Kasumi-1 (cell line): ENCODE measurements around the gene GMPR2.

Source experiments
- DNase-seq, 2 experiments: peaks; one replicate each; lab custom pipeline; 2025; lab: John Stamatoyannopoulos, UW

GMPR2 gene

GRCh38 chr14:24268225-24268624 is 35.5 kb downstream of the GMPR2 start:
- no peak for DNase-seq

- no peak for DNase-seq
These were observed 36.6 kb downstream of the GMPR2 start for GRCh38 chr14:24269368-24269767.

- DNase-seq: no peak
These were observed 37.3 kb downstream of the GMPR2 start for GRCh38 chr14:24269910-24270536.

- DNase-seq: peak in 1 of 2 experiments; percentile 41
These were observed 37.9 kb downstream of the GMPR2 start for GRCh38 chr14:24270537-24271133.

GRCh38 chr14:24271134-24271833 is 38.6 kb downstream of the GMPR2 start, which contains the start of gene RABGGTA:
RABGGTA (minus strand) TSS chr14:24271597; CDS start chr14:24271115, 482 bp downstream.
- DNase-seq: peak; percentile 82 to 86

- no peak for DNase-seq
These were observed 39.1 kb downstream of the GMPR2 start for GRCh38 chr14:24271834-24272263.

GRCh38 chr14:24272467-24272866 is 39.7 kb downstream of the GMPR2 start:
- DNase-seq: no peak

- DNase-seq: peak in 1 of 2 experiments; percentile 7
These were observed 40.8 kb downstream of the GMPR2 start for GRCh38 chr14:24273422-24273998.

GRCh38 chr14:24274101-24274543 is 41.4 kb downstream of the GMPR2 start:
- peak in 1 of 2 experiments; percentile 9 for DNase-seq

GRCh38 chr14:24277071-24277470 is 44.3 kb downstream of the GMPR2 start:
- DNase-seq: no peak

GRCh38 chr14:24277606-24278321 is 45.0 kb downstream of the GMPR2 start:
- DNase-seq: peak; percentile 75 to 77

- no peak for DNase-seq
These were observed 45.7 kb downstream of the GMPR2 start for GRCh38 chr14:24278424-24278823.

- no peak for DNase-seq
These were observed 46.8 kb downstream of the GMPR2 start for GRCh38 chr14:24279301-24280186.

- no peak for DNase-seq
These were observed 48.2 kb downstream of the GMPR2 start for GRCh38 chr14:24280797-24281460.

- DNase-seq: peak in 1 of 2 experiments; percentile 15
These were observed 48.9 kb downstream of the GMPR2 start for GRCh38 chr14:24281636-24282035.

- DNase-seq: no peak
These were observed 50.0 kb downstream of the GMPR2 start for GRCh38 chr14:24282736-24283135.

- DNase-seq: no peak
These were observed 51.2 kb downstream of the GMPR2 start for GRCh38 chr14:24283796-24284460.

- DNase-seq: no peak
These were observed 51.8 kb downstream of the GMPR2 start for GRCh38 chr14:24284501-24285035.

GRCh38 chr14:24285351-24285750 is 52.6 kb downstream of the GMPR2 start:
- no peak for DNase-seq

- no peak for DNase-seq
These were observed 54.3 kb downstream of the GMPR2 start for GRCh38 chr14:24286996-24287395.
